Right atrium auricular region (tissue), 2 donors: ENCODE data around the gene R3HDM2. TPM values are rescaled to one million over a fixed set of nuclear protein-coding genes. Genes with fewer than 3 reads are reported as not detected.

Source experiments
- DNase-seq: peaks from one replicate; pipeline ENCODE4 v3.0.0-alpha.2; 2019; ENCODE audit warnings: low spot score
- H3K27ac ChIP-seq, 2 donors: fragments of 200-600 bp; sonication (generic); 1 replicate in 1 of 2; 2 replicates in 1 of 2; pipeline ENCODE4 v1.5.1; 2016 to 2019
- H3K27me3 ChIP-seq, 2 donors: fragments of 200-600 bp; sonication (generic); one replicate each; pipeline versions ENCODE4 v1.5.1 to v1.6.0; 2017 to 2019
- H3K36me3 ChIP-seq: fragments of 200-600 bp; sonication (generic); one replicate; pipeline ENCODE4 v1.5.1; 2016
- H3K4me1 ChIP-seq, 2 donors: fragments of 200-600 bp; sonication (generic); one replicate each; pipeline versions ENCODE4 v1.5.1 to v1.6.0; 2017 to 2019
- H3K4me3 ChIP-seq, 2 donors: fragments of 200-600 bp; sonication (generic); 1 replicate in 1 of 2; 2 replicates in 1 of 2; pipeline ENCODE4 v1.5.1; 2017 to 2019; ENCODE audit warnings: mild to moderate bottlenecking in 1 of 2, moderate library complexity in 1 of 2
- H3K9me3 ChIP-seq, 2 donors: fragments of 200-600 bp; sonication (generic); one replicate each; pipeline ENCODE4 v1.5.1; 2019
- total RNA-seq, 2 donors: library from RNA; depleted of rRNA; stranded (reverse); fragments of >200 nt; gene quantifications; one replicate each; pipeline ENCODE4 v1.1.0, GENCODE V29; 2016
- TF ChIP-seq, protein P1 (sequence below), 2 donors: fragments of 200-600 bp; sonication (generic); IDR thresholded peaks; one replicate each; pipeline ENCODE4 v1.5.1; 2019; ENCODE audit warnings: antibody characterized with exemption in 2 of 2

Gene R3HDM2
- total RNA-seq, 2 donors from 2014 or later = 31.7 to 47.8 TPM

DNA sequence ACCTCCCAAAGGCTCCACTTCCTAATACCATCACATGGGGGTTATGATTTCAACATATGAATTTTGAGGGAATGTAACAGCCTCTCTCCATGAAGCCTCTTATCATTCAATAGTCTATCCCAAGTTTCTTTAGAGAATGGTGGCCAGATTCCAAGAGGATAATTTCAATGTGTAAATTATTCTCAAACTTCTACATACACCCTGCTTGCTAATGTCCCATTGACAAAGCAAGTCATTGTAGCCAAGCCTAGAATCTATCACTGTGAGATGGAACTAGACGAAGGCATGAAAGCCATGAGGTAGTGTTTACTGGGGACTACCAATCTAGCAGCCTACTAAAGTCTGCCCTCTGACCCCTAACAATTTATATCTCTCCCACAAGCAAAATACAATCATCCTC is 7.6 kb upstream of the R3HDM2 start:
- H3K27me3 ChIP-seq = no peaks in the 10 kb centered on the region
- H3K4me1 ChIP-seq = no peaks in the 10 kb centered on the region
- no peaks in the 10 kb centered on the region for H3K36me3 ChIP-seq
- no peak overlapping the region for H3K4me3 ChIP-seq
- DNase-seq = no peak
- no peak overlapping the region for H3K27ac ChIP-seq
- TF ChIP-seq, protein P1, sequence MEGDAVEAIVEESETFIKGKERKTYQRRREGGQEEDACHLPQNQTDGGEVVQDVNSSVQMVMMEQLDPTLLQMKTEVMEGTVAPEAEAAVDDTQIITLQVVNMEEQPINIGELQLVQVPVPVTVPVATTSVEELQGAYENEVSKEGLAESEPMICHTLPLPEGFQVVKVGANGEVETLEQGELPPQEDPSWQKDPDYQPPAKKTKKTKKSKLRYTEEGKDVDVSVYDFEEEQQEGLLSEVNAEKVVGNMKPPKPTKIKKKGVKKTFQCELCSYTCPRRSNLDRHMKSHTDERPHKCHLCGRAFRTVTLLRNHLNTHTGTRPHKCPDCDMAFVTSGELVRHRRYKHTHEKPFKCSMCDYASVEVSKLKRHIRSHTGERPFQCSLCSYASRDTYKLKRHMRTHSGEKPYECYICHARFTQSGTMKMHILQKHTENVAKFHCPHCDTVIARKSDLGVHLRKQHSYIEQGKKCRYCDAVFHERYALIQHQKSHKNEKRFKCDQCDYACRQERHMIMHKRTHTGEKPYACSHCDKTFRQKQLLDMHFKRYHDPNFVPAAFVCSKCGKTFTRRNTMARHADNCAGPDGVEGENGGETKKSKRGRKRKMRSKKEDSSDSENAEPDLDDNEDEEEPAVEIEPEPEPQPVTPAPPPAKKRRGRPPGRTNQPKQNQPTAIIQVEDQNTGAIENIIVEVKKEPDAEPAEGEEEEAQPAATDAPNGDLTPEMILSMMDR (IDR thresholded peaks at IDR 0.05) = no peak
- no peaks in the 10 kb centered on the region for H3K9me3 ChIP-seq

DNA sequence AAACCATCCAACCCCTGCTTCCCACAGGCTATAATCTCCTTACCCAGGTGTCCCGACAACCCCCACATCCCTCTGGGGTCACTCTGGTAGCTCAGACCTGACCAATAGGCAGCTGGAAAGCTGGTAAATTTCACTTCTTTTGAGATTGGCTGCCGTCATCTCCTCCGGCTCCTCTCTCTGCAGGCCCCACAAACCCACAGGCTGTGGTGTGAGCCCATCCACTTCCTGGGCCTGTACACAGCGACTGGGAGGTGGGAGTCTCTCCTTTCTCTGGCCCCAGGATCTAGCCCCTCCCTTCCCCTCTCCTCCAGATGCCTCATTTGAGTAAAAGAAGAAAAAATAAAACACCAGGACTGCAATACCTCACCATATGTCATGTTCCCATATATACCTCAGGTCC is 4.5 kb upstream of the R3HDM2 start:
- DNase-seq = no peak
- H3K27ac ChIP-seq = no peak overlapping the region
- TF ChIP-seq, protein P1 (IDR thresholded peaks at IDR 0.05) = no peak
- no peaks in the 10 kb centered on the region for H3K9me3 ChIP-seq
- no peak overlapping the region for H3K4me3 ChIP-seq
- no peaks in the 10 kb centered on the region for H3K4me1 ChIP-seq
- H3K27me3 ChIP-seq = no peaks in the 10 kb centered on the region
- H3K36me3 ChIP-seq = no peaks in the 10 kb centered on the region

DNA sequence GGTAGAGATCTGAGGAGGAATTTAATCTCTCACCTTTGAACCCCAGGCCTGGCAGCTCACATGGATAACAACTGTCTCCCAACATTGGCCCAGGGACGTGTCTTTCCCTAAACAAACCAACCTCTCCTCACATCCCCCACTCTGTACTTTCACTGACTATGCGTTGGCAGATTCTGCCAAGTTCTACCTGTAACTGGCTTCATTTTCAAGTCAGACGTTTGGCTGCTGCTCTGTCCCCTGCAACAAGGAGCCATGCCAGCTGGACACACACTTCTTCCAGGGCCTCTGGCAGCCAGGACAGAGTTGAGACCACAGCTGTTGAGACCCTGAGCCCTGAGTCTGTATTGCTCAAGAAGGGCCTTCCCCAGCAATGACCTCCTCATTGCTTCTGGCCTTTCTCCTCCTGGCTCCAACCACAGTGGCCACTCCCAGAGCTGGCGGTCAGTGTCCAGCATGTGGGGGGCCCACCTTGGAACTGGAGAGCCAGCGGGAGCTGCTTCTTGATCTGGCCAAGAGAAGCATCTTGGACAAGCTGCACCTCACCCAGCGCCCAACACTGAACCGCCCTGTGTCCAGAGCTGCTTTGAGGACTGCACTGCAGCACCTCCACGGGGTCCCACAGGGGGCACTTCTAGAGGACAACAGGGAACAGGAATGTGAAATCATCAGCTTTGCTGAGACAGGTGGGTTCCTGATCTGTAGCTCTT is 3.8 kb upstream of the R3HDM2 start, which contains the start of gene INHBC:
INHBC (plus strand) TSS at position 268 of the 707 bp plus-strand sequence; CDS start at position 371, 103 bp downstream.
- no peak for DNase-seq
- TF ChIP-seq, protein P1 (IDR thresholded peaks at IDR 0.05) = no peak
- no peak within 1 kb of the TSS for H3K4me3 ChIP-seq

DNA sequence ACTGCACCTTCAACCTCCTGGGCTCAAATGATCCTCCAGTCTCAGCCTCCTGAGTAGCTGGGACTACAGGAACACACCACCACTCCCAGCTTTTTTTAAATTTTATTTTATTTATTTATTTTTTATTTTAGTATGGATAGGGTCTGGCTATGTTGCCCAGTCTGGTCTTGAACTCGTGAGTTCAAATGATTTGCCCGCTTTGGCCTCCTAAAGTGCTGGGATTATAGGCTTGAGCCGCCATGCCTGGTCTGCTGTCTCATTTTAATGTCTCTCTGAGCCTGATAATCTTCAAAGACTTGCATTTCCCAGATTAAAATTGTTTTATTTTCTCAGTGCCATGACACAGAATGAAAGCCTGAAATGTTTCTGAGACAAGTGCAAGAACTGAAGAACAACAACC is 2.5 kb upstream of the R3HDM2 start:
- Histone ChIP-seq H3K27me3 (no peaks in the 10 kb centered on the region), H3K4me1 (peaks cover 0 to 12% of the 10 kb centered on the region in 2 donors), H3K36me3 (no peaks in the 10 kb centered on the region), H3K27ac (no peak overlapping the region), H3K4me3 (no peak overlapping the region), H3K9me3 (no peaks in the 10 kb centered on the region)
- DNase-seq = no peak
- TF ChIP-seq, protein P1 (IDR thresholded peaks at IDR 0.05) = no peak

More for the DNA sequence above, 3.8 kb upstream of the R3HDM2 start, which contains the start of gene INHBC:
- no peaks in the 10 kb centered on the region for H3K9me3 ChIP-seq
- no peaks in the 10 kb centered on the region for H3K36me3 ChIP-seq
- H3K4me1 ChIP-seq = peaks cover 0 to 4% of the 10 kb centered on the region in 2 donors
- no peaks in the 10 kb centered on the region for H3K27me3 ChIP-seq
- no peak within 1 kb of the TSS for H3K27ac ChIP-seq

DNA sequence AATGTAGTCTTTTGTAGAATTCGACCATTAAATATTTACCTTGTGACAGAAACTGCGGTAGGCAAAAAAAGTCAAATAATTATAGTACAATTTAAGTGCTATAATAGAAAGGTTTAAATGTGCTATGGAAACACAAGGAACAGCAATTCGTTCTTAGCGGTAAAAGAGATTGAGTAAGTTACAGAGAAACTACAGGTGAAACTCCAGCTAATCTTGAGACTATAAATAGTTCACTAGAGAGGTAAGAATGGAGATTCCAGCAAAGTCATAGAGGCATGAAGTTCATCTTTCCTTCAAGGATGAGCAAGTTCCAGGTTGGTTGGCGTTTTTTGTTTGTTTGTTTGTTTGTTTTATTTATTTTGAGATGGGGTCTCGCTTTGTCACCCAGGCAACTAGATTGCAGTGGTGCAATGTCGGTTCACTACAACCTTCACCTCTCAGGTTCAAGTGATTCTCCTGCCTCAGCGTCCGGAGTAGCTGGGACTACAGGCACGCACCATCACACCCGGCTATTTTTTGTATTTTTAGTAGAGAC is 878 bp upstream of the R3HDM2 start:
- Histone ChIP-seq H3K27me3 (no peaks in the 10 kb centered on the region), H3K36me3 (no peaks in the 10 kb centered on the region), H3K4me1 (peaks cover 0 to 12% of the 10 kb centered on the region in 2 donors), H3K4me3 (peak overlapping the region in 1 of 2 donors; percentile 76), H3K27ac (peak overlapping the region; percentile 85 to 97), H3K9me3 (no peaks in the 10 kb centered on the region)
- no peak for DNase-seq
- TF ChIP-seq, protein P1 (IDR thresholded peaks at IDR 0.05) = no peak
